Measurements from ENCODE around the gene SNF8.
"Not testable (repeated sequence)": the region's sequence is repeated elsewhere in the genome, so short reads cannot be mapped to it uniquely, and the experiment has no call there.

The SNF8 gene, protein sequence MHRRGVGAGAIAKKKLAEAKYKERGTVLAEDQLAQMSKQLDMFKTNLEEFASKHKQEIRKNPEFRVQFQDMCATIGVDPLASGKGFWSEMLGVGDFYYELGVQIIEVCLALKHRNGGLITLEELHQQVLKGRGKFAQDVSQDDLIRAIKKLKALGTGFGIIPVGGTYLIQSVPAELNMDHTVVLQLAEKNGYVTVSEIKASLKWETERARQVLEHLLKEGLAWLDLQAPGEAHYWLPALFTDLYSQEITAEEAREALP

DNA sequence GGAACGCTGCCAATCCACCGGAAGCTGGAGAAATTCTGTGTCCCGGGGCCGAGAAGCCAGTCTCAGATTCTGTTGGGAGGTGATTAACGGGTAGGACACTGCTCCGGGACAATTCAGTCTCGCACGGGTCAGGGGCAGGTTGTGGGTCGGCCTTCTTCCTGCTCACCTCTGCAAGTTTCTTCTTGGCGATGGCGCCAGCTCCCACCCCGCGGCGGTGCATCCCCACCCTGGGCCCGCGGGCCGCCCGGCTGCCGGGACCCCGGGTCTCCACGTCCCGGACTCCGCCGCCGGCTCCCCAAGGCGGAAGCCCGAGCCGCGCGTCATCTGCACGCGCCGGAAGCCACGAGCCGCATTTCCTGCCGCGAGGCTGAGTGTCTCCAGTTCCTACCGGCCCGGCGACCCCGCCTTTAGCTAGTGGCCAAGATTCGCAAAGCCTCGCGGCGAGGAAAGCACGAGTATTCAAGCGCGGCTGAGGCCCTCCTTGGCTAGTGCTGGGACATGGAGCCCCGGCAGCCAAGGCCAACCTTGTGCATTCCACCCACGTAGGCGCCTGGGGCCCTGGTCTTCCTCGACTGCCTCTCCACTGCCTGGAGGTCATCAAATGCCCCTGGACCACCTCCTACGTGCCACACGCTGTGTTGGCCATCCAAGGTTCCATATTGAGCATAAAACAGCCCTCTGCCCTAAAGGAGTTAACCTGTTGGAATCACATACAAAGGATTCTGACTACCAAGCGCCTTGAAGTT lies at the start of gene SNF8:
TSS of gene SNF8 (minus strand) at position 328 of the 746 bp plus-strand sequence. CDS start at position 220, 108 bp downstream.
- peak; percentile 80 to 93 for DNase-seq

DNA sequence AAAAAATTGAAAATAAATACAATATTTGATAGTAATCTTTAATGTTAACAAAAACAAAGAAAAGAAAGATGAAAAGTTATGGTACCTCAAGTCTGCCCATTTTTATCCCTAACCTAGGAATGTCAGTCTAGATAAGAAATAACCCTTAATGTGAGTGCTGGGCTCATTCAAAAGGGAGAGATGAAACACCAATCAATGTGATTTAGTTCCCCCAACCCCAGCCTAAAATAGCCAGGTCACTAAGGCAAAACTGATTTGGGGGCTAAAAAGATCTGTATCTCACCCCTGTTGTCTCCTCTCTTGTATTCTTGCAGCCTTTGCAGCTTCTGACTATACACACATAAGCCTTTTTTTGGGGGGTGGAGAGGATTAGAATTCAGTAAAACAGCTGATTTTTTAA lies 49.3 kb upstream of the SNF8 start:
- no peak for DNase-seq

DNA sequence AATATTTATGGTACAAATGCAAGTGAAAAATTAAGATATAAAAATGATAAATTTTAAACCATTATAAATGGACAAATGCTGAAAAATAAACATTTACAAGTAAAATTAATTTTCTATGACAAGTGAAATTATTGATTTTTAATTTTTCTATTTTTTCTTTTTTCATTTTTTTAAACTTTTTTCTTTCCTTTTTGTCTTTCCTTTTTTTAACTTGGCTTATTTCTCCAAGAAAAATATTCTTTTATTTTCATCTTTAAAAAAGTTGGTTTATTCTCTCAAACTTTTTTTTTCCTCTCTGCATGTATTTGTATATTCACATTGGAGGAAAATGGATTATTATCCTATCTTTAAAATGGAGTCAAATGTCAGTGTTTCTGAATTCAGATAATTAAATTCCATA lies 48.7 kb upstream of the SNF8 start:
- no peak for DNase-seq

DNA sequence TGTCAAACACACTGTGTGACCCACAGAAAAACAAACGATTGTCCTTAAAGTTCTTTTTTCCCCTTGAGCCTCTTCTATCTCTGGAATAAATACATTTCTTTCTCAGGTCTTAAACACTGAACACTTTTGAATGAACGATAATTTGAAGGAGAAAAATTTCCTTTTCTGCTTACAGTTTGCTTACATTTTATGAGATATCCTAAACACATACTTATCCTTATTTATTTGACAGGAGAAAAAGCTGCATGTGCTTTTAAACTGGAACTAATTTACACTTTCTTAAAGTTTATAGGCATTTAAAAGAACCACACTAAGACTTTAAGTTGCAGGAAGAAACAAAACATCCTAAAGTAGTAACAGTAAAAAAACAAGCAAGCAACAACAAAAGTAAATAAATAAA lies 47.8 kb upstream of the SNF8 start:
- no peak for DNase-seq

DNA sequence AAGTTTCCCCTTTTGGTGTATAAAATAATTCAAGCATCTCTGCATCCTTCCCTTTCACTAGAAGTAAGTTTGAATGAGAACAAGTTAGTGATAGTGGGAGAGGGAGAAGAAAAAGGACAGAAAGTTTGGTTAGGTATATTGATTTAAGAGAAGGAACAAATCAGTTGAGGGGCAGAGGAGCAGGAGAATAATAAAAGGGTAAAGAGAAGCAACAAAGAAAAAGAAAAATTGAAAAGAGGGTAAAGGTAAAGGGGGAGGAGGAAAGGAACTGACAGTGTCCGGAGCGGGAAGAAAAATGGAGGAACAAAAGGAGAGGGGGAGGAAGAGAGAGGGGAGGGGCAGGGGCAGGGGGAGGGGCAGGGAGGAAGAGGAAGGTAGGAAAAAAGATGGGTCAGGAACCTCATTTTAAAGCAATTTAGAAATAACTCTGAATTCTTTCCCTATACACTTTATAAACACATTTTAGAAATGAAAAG lies 46.3 kb upstream of the SNF8 start:
- DNase-seq: no peak

DNA sequence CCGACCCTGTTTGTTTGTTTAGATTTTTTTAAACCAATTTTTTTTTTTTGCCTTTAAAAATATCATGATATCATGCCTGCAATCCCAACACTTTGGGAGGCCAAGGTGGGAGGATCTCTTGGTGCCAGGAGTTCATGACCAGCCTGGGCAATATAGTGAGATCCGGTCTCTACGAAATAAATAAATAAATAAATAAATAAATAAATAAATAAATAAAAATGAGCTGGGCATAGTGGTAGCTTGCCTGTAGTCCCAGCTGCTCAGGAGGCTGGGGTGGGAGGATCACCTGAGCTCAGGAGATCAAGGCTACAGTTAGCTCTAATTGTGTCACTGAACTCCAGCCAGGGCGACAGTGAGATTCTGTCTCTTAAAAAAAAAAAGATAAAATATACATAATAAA lies 44.5 kb upstream of the SNF8 start:
- no peak for DNase-seq

DNA sequence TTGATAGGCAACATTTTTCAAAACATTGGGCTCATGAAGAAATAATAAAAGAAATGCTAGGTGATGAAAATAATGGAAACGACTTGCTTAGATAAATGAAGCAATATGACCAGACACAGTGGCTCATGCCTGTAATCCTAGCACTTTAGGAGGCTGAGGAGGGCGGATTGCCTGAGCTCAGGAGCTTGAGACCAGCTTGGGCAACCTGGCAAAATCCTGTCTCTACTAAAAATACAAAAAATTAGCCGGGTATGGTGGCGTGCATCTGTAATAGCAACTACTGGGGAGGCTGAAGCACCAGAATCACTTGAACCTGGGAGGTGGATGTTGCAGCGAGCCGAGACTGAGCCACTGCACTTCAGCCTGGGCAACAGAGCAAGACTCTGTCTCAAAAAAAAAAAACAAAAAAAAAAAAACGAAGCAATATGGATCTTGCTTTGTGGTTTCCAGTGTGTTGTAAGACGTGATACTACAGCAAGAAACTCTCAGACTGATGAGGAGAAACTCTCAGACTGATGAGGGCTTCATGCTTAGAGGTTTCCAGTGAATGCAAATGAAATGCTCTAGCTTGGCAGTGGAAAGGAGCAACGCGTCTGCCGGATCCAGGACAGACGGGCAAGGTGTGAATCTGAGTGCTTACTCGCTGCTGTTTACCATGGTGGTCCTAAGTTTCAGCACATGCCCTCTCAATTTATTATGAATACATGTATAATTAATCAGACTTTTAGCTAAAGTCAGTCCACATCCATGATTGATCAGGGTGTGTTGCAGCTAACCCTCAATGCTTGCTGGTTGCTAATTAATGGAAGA lies 41.0 kb upstream of the SNF8 start:
- no peak for DNase-seq

DNA sequence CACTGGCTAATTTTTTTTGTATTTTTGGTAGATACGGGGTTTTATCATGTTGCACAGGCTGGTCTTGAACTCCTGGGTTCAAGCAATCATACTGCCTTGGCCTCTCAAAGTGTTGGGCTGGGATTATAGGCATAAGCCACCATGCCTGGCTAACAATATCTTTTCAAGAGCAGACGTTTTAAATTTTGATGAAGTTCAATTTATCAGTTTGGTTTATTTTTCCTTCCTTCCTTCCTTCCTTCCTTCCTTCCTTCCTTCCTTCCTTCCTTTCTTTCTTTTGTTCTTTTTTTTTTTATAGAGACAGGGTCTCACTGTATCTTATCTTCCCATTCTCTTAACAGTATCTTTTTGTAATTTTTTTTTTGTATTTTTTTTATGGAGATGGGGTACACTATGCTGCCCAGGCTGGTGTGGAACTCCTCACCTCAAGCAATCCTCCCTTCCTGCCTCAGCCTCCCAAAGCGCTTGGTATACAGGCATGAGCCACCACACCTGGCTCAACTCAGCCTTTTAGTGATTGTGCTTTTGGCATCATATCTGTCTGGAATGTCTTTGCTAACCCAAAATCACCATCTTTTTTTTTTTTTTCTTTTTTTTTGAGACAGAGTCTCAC lies 37.4 kb upstream of the SNF8 start:
- DNase-seq: no peak

DNA sequence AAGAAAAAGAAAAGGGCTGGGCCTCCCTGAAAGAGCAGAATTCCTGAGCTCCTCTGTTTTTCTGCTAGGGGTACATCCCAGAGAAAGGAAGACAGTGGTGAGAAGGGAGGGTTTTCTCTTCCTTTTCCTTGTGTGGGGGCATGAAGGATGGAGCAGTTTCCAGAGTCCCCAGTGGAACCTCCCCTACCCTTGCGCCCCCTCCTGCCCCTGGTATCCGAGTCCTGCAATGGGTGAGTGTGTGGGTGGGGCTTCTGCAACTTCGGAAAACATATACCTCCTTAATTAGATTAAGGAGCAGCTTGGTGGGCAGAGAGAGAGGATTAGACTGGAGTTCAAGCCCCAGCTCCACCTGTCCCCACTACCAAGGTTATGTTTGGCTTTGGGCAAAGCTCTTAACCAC lies 29.2 kb upstream of the SNF8 start:
- no peak for DNase-seq

DNA sequence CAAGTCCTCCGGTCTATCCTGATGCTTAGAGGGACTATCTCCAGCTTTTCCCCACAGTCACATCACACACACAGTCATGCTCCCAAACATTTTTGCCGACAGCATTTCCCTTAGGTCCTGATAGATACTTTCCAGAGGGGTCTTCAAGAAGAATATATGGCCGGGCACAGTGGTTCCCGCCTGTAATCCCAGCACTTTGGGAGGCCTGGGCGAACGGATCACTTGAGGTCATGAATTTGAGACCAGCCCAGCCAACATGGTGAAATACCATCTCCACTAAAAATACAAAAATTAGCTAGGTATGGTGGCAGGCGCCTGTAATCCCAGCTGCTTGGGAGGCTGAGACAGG lies 28.1 kb upstream of the SNF8 start:
- no peak for DNase-seq

DNA sequence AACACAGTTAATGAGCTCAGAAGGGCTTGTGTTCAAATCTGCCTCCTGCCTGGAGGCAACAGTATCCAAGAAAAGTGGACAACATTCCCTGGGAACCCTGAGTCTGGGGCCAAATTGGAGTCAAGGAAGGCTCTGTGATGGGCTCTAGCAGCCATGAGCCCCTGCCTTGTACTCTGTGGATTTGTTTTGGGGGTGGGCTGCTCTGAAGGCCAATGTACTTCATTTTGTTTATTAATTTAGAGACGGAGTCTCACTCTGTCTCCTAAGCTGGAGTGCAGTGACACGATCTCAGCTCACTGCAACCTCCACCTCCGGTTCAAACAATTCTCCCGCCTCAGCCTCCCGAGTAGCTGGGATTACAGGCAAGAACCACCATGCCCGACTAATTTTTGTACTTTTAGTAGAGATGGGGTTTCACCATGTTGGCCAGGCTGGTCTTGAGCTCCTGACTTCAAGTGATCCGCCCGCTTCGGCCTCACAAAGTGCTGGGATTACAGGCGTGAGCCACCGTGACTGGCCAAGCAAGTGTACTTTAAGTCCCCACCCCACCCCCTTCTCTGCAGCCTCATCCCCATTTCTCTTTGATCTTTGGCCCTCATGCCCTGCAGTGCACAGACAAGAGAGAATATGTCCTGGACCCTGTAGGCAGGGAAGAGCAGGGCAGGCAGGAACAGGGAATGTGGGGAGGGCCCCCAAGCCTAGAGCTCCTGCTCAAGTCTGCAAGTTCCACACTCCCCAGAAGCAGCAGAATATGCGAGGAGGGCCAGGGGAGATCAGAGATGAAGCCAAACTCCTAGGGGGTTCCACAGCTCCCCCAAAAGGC lies 26.4 kb upstream of the SNF8 start:
- no peak for DNase-seq

DNA sequence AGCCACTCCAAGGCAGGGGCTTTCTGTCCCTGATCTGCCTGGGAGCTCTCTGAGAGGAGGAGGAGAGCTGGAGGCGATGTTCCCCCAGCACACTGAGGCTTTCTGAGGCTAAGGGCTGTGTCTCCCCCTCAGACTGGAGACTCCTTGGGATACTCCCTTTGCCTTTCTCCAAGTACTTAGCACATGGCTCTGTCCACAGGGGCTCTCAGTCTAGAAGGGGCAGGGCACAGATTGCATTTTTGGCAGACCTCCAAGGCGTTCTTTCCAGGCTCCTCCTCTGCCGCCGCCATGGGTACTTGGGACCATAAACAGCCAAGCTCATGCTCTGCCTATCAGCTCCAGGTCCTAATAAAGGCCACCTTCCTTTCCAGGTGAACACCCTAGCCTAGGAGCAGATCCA lies 25.6 kb upstream of the SNF8 start:
- peak in 1 of 2 experiments; percentile 20 for DNase-seq

DNA sequence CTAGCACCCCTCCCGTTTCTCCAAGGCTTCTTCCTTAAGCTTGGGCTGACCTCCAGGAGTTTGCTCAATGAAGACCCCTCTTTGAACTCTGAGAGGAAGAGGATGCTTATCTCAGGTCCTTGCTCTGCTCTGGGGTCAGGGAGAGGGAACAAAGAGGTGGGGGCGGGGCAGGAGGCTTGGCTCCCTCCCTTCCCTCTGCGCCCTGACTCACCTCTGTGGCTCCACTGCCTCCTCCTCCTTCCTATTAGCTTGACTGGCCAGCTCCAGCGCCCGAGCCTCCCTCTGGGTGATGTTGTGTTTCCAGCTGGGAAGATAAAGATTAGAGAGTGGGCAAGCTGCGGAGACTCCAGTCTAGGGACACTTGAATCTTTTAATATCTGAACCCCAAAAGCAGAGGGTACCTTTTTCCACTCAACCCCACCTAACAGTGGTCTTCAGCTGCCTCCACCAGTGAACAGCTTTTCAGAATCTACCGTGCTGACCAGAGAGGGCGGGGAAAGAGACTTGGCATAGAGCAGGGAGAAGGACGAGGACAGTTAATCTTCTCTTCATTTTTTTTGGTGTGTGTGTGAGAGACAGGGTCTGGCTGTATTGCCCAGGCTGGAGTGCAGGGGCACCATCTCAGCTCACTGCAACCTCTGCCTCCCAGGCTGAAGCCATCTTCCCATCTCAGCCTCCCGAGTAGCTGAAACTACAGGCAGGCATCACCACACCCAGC lies 17.0 kb upstream of the SNF8 start:
- DNase-seq: no peak

DNA sequence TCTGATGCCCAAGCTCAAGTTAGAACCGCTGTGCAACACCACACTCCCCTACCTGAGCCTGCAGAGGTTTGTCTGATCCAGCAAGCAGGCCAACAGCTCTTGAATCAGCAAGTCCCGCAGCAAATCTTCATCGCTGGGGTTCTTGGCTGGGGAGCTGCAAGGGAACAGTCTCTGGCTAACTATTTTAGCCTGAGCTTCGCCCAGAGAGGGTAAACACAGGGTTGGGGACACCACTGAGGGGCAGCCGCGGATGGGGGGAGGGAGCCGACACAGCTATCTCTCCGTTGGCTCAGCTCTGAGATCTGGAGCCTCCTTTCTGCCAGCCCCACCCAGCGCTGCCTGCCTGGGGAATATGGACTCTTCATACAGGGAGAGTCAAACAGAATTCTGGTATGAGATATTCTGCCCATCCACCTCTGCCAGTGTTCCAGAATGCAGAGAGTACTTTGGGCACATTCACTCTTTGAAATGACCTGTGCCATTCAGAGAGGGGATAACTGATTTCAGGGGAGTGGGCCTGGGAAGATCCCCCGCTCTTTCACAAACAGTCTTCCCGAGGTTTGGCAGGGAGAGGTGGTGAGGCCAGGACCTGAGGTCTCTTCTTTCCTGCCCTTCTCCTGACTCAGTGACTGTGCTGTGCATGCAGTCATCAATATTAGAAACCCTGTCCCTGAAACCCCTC lies 16.3 kb upstream of the SNF8 start:
- no peak for DNase-seq

DNA sequence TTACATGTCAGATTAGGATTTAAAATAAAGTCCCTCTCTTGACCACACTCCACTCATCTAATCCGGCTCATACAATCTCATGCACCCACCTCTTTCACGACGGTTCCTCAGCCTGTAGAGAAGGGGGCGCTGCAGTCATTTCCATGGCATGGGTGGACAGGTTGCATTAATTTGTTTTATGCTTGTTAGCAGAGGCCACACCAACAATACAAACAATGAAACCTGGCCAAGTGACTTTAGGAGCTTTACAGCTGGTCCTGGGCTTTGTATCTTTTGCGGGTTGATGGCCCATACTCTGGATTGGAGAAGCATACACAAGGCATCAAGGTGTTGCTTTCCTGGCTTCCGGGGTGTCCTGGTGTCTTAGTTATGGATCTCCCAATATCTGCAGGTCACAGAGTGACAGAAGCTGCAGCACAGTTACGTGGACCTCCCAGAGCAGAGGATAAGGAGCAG lies 9.7 kb upstream of the SNF8 start:
- DNase-seq: peak in 1 of 2 experiments; percentile 15

DNA sequence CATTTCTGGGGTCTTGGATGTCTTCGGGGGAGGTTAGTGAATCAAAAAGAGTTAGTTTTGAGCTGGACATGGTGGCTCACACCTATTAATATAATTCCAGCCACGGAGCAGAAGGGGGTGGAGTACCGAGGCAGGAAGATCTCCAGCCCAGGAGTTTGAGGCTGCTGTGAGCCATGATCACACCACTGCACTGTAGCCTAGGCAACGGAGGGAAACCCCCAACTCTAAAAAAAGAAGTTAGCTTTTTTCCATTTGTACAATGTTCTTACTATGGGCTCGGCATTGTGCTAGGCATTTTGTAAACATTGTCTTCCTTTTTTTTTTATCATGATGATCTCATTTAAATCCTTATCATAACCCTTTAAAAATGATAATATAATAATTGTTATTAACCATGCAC lies 8.3 kb upstream of the SNF8 start:
- no peak for DNase-seq

DNA sequence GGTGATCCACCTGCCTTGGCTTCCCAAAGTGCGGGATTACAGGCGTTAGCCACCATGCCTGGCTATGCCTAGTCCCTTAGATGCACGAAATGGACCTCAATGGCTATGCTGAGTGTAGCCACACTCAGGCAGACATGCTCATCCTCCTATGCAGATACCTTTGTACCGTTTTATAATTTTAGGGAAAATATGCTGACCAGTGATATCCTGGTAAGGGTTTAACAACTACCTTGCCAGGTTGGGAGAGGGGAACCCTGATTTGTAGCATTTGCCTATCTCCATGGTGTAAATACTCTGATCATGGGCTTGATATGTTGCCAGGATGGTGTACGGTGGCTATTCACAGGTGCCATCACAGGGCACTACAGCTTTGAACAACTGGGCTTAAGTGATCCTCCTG lies 6.9 kb upstream of the SNF8 start:
- DNase-seq: no peak

DNA sequence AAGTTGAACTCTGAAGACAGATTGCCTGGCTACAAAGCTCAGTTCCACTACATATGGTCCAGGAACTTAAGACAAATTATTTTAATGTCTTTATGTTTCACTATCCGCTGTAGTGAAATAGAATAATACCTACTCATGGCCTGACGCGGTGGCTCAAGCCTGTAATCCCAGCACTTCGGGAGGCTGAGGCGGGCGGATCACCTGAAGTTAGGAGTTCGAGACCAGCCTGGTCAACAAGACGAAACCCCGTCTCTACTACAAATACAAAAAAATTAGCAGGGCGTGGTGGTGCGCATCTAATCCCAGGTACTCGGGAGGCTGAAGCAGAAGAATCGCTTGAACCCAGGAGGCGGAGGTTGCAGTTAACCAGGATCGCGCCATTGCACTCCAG lies 614 bp upstream of the SNF8 start:
- not testable (repeated sequence) for DNase-seq

DNA sequence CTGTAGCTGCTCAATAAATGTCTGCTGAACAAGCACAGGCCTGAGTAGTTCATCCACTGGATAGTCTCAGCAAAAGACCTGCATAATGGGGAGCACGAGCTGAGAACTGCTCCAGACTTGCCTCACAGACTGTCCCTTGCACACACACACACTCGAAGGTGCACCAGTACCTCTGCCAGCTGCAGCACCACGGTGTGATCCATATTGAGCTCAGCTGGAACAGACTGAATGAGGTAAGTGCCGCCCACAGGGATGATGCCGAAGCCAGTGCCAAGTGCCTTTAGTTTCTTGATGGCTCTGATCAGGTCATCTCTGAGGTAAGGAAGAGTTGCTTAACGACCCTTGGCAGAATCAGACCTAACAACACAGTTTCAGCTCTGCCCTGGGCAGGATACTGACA lies 11.6 kb downstream of the SNF8 start:
- no peak for DNase-seq

DNA sequence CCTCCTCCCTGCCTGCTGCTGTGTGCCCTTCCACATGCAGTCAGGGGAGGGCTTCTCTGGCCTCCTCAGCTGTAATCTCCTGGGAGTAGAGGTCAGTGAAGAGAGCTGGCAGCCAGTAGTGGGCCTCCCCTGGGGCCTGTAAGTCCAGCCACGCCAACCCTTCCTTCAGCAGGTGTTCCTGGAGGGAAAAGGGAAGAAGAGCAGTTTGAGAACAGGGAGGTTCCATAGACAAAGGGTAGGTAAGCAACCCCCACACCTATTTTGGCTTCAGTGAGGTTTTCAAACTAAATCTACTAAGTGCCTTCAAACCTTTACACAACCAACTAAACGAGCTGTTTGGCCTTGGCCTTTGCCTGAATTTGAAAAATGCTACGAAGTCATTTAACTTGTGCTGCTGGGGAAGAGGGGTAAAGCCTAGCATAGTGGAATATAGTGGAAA lies 14.2 kb downstream of the SNF8 start:
- DNase-seq: no peak

DNA sequence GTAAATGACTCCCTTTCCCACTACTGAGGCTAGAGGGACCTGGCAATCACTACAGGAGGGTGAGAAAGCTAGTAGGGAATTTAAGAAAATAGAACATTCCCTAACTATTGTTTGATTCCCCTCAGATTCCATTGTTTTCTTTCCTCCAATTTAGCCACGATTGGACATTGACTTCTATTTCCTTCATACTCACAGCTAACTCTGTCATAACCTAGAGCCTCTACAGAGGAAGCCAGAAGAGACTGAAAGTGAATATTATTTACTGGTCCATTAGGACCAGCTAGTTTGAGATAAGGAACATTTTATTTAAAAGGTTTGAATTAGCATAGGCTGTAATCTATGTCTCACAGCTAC lies 14.9 kb downstream of the SNF8 start:
- no peak for DNase-seq
